Ishikawa (cell line): ENCODE data around the gene TMEM92.
A peak's percentile ranks its signal among the peaks of the same experiment; 100 is the strongest.

Experiments
- CEBPB ChIP-seq: IDR thresholded peaks from 2 replicates; pipeline ENCODE4 v1.6.1; 2012
- CREB1 ChIP-seq: IDR thresholded peaks from 2 replicates; pipeline ENCODE4 v1.6.1; 2012; ENCODE audit warnings: low read depth
- EGR1 ChIP-seq: IDR thresholded peaks from 2 replicates; pipeline ENCODE4 v1.6.1; 2012
- EP300 ChIP-seq: IDR thresholded peaks from 2 replicates; pipeline ENCODE4 v1.6.1; 2012; ENCODE audit warnings: borderline replicate concordance
- FOXM1 ChIP-seq: IDR thresholded peaks from 2 replicates; pipeline ENCODE4 v1.6.1; 2012; ENCODE audit warnings: low read depth, borderline replicate concordance
- NFIC ChIP-seq: IDR thresholded peaks from 2 replicates; pipeline ENCODE4 v1.6.1; 2012
- RAD21 ChIP-seq: IDR thresholded peaks from 2 replicates; pipeline ENCODE4 v1.6.1; 2012; ENCODE audit warnings: low read depth
- TAF1 ChIP-seq: IDR thresholded peaks from 2 replicates; pipeline ENCODE4 v1.6.1; 2012; ENCODE audit warnings: low read depth, mild to moderate bottlenecking
- TCF12 ChIP-seq: IDR thresholded peaks from 2 replicates; pipeline ENCODE4 v1.6.1; 2012; ENCODE audit warnings: low read depth
- TEAD4 ChIP-seq: IDR thresholded peaks from 2 replicates; pipeline ENCODE4 v1.6.1; 2012
- YY1 ChIP-seq: IDR thresholded peaks from 2 replicates; pipeline ENCODE4 v1.6.1; 2012; ENCODE audit warnings: low read depth
- ZBTB7A ChIP-seq: IDR thresholded peaks from 2 replicates; pipeline ENCODE4 v1.6.1; 2012; ENCODE audit warnings: low read depth
- TF ChIP-seq, protein P1 (sequence below): IDR thresholded peaks from 2 replicates; pipeline ENCODE4 v1.6.1; 2012; ENCODE audit warnings: low read depth, mild to moderate bottlenecking
- TF ChIP-seq, protein P2 (sequence below): IDR thresholded peaks from 2 replicates; pipeline ENCODE4 v1.6.1; 2012
- TF ChIP-seq, protein P3 (sequence below): IDR thresholded peaks from 2 replicates; pipeline ENCODE4 v1.6.1; 2012

TMEM92 gene

DNA sequence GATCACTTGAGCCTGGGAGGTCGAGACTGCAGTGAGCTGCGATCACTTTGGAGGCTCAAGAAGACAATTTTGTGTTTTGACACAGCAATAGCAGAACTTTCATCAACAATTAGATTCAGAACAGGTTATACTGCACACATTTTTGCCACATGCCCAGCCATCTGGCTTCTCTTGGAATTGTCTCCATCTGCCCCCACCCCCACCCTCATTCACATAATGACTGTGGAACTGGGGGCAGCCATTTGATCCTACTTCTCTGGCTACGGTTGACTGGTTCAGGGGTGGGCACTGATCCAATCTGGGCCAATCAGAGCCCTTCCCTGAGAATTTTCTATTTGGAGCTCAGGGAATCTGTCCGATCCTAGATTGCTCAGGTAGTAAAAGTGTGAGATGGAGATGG, 14.0 kb downstream of the TMEM92 start:
- TF ChIP-seq ZBTB7A (no peak), EGR1 (no peak), YY1 (no peak), TEAD4 (no peak), FOXM1 (no peak), CEBPB (no peak), NFIC (no peak), TCF12 (no peak), CREB1 (no peak), RAD21 (no peak), TAF1 (no peak), EP300 (no peak)
- TF ChIP-seq, protein P1, sequence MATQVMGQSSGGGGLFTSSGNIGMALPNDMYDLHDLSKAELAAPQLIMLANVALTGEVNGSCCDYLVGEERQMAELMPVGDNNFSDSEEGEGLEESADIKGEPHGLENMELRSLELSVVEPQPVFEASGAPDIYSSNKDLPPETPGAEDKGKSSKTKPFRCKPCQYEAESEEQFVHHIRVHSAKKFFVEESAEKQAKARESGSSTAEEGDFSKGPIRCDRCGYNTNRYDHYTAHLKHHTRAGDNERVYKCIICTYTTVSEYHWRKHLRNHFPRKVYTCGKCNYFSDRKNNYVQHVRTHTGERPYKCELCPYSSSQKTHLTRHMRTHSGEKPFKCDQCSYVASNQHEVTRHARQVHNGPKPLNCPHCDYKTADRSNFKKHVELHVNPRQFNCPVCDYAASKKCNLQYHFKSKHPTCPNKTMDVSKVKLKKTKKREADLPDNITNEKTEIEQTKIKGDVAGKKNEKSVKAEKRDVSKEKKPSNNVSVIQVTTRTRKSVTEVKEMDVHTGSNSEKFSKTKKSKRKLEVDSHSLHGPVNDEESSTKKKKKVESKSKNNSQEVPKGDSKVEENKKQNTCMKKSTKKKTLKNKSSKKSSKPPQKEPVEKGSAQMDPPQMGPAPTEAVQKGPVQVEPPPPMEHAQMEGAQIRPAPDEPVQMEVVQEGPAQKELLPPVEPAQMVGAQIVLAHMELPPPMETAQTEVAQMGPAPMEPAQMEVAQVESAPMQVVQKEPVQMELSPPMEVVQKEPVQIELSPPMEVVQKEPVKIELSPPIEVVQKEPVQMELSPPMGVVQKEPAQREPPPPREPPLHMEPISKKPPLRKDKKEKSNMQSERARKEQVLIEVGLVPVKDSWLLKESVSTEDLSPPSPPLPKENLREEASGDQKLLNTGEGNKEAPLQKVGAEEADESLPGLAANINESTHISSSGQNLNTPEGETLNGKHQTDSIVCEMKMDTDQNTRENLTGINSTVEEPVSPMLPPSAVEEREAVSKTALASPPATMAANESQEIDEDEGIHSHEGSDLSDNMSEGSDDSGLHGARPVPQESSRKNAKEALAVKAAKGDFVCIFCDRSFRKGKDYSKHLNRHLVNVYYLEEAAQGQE: no peak
- TF ChIP-seq, protein P2, sequence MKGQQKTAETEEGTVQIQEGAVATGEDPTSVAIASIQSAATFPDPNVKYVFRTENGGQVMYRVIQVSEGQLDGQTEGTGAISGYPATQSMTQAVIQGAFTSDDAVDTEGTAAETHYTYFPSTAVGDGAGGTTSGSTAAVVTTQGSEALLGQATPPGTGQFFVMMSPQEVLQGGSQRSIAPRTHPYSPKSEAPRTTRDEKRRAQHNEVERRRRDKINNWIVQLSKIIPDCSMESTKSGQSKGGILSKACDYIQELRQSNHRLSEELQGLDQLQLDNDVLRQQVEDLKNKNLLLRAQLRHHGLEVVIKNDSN: no peak
- TF ChIP-seq, protein P3, sequence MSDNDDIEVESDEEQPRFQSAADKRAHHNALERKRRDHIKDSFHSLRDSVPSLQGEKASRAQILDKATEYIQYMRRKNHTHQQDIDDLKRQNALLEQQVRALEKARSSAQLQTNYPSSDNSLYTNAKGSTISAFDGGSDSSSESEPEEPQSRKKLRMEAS: no peak

DNA sequence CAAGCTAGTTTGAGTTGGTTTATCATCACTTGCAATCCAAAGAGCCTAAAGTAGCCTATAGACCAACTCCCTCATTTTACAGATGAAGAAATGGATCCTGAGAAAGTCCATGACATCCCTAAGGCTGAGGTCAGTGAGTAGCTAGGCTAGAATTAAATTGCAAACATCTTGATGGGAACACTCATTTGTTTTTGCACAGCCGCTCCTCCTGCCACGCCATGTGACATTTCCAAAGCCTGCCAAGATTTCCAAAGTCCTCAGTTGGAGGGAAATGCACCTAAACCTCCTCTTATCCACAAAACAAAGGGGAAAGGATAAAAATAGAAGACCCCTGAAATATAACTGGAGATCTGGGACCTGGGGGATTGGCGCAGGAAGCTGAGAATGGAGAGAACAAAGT, 15.0 kb downstream of the TMEM92 start:
- TF ChIP-seq TCF12 (no peak), CEBPB (no peak), EGR1 (no peak), CREB1 (no peak), RAD21 (no peak), TEAD4 (no peak), FOXM1 (no peak), TAF1 (no peak), ZBTB7A (no peak), EP300 (no peak), NFIC (no peak), YY1 (no peak)
- TF ChIP-seq, protein P1: no peak
- TF ChIP-seq, protein P3: no peak
- TF ChIP-seq, protein P2: no peak

DNA sequence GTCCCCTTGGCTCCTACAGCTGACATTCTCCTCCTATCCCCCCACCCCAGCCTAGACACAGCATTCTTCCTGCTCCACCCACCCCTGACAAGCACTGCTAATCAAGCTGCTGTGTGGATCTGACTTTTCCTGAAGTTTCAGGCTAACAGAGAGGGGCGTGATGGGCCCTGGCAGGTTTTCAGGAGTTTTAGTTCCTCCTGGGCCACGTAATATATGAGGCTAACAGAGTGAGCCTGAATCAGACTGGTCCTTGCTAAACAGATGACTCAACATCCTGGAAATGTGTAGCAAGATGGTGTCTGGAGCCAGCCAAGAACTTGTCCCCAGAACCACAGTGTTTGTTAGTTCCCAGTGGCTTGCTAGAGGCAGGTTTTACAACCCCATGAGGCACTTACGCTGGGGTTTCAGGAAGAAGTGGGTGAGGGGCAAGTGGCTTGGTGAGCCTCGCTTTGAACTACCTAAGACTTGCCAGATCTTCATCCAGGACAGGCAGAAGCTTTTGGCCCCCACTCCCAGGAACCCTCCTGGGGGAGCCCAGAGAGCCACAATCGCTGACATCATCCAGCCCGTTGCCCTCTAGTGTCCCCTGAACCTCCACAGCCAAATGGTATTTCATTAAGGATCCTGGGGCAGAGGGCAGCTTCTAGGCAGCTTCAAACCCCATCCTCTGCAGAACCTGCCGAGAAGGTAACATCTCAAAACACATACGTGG, 15.9 kb downstream of the TMEM92 start:
- TF ChIP-seq NFIC (no peak), CEBPB (peak; percentile 31)

DNA sequence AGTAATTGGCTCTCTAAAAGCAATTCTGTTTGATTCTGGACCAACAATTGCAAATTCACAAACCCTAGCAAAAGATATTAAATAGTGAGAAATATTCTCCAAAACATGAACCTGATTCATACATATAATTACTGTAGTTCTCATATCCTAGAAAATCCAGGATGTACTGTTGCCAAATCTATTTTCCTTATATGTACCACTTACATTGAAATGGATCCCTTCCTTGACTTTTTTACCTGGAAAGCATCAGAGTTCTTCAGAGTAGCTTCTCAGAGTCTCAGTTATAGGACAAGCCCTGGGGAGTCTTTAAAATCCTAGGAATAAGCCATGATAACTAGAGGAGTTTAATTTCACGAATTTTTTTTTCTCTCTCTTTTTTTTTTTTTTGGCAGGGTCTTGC, 16.7 kb downstream of the TMEM92 start:
- TF ChIP-seq, protein P2: no peak
- TF ChIP-seq CREB1 (no peak), EGR1 (no peak), NFIC (no peak), EP300 (no peak), RAD21 (no peak), ZBTB7A (no peak), TEAD4 (no peak), CEBPB (no peak), YY1 (no peak), TAF1 (no peak), FOXM1 (no peak), TCF12 (no peak)
- TF ChIP-seq, protein P1: no peak
- TF ChIP-seq, protein P3: no peak
